Heart right ventricle (tissue), 16 donors: ENCODE data around the gene SHC1. TPM values are rescaled to one million over a fixed set of nuclear protein-coding genes. Genes with fewer than 3 reads are reported as not detected.
A peak's percentile ranks its signal among the peaks of the same experiment; 100 is the strongest.
"Not testable (repeated sequence)": the region's sequence is repeated elsewhere in the genome, so short reads cannot be mapped to it uniquely, and the experiment has no call there.

Experiments
- ATAC-seq, 8 donors: fragments of 200-7000 bp; cut with Tn5 transposase; one replicate each; pipeline ENCODE4 v1.9.1; 2020; ENCODE audit warnings: mild to moderate bottlenecking in 8 of 8, moderate library complexity in 8 of 8, moderate number of reproducible peaks in 1 of 8
- DNase-seq, 2 donors: peaks; one replicate each; pipeline ENCODE4 v3.0.0-alpha.2; 2020
- H3K27ac ChIP-seq, 10 donors: fragments of 200-600 bp; sonication (generic) in 2 of 10; one replicate each; pipeline versions ENCODE4 v1.5.0 to v1.8.0; 2020 to 2022; ENCODE audit warnings: mild to moderate bottlenecking in 3 of 10
- H3K27me3 ChIP-seq, 7 donors: fragments of 200-600 bp; one replicate each; pipeline ENCODE4 v1.8.0; 2021 to 2022; ENCODE audit warnings: mild to moderate bottlenecking in 2 of 7
- H3K36me3 ChIP-seq, 9 donors: fragments of 200-600 bp; sonication (generic) in 1 of 9; one replicate each; pipeline versions ENCODE4 v1.5.0 to v1.8.0; 2020 to 2022; ENCODE audit warnings: mild to moderate bottlenecking in 2 of 9
- H3K4me1 ChIP-seq, 9 donors: fragments of 200-600 bp; sonication (generic) in 1 of 9; one replicate each; pipeline versions ENCODE4 v1.5.0 to v1.8.0; 2020 to 2022; ENCODE audit warnings: mild to moderate bottlenecking in 4 of 9
- H3K4me3 ChIP-seq, 10 donors: fragments of 200-600 bp; sonication (generic) in 2 of 10; one replicate each; pipeline versions ENCODE4 v1.5.0 to v1.8.0; 2020 to 2022; ENCODE audit warnings: mild to moderate bottlenecking in 7 of 10, moderate library complexity in 2 of 10
- H3K9me3 ChIP-seq, 11 donors: fragments of 200-600 bp in 10 of 11; sonication (generic) in 2 of 11; one replicate each; pipeline versions ENCODE4 v1.5.0 to v1.8.0; 2013 to 2022; ENCODE audit warnings: mild to moderate bottlenecking in 2 of 11, control low read depth in 1 of 11, moderate library complexity in 1 of 11
- WGBS, 2 donors: extraction: QIAGEN DNeasy Blood & Tissue Kit; methylation state at CpG; one replicate each; pipeline ENCODE4 v1.1.7; 2013; ENCODE audit warnings: inconsistent platforms in 1 of 2; 5-methylcytosine and 5-hydroxymethylcytosine counted together
- intact Hi-C, 10 donors: fragments of 100-400 bp; cut with DNase I; formaldehyde crosslinking; loops; one replicate each; pipeline versions ENCODE4 v1.11.1 to v1.14.2; 2022
- polyA plus RNA-seq, 2 donors: library from polyadenylated mRNA; stranded (reverse); fragments of 200-250 nt; gene quantifications; one replicate each; pipeline ENCODE4 v1.2.3, GENCODE V29; 2013
- total RNA-seq, 10 donors: library from RNA; stranded (reverse); fragmentation: NEBNext Ultra II Directional in 3 of 10; extraction: Animal tissue kit (Norgen Biotek cat#: 25700) in 3 of 10; gene quantifications; one replicate each; pipeline versions ENCODE4 v1.2.1 to v1.2.4, GENCODE V29; 2021 to 2023
- TF ChIP-seq, protein P1 (sequence below), 9 donors: fragments of 200-600 bp; sonication (generic) in 2 of 9; IDR thresholded peaks; one replicate each; pipeline versions ENCODE4 v1.5.0 to v1.8.0; 2021 to 2022; ENCODE audit warnings: antibody characterized with exemption in 9 of 9, mild to moderate bottlenecking in 5 of 9, moderate library complexity in 1 of 9
- donor health status: Arrhythmogenic right ventricular cardiomyopathy.
- donor health status: ischemic (EF 13 %, LVEDD 7.1; RV severe dilation, severe dysfunction).
- donor health status: healthy with polysubstance abuse.
- donor health status: DM: no; HTN: yes; CAD: no.
- donor health status: DM: no; HTN: no; CAD: no.
- donor health status: ischemic (EF 25% LVEDD 6.9; RV normal size, moderate dysfunction).
- donor health status: ischemic (EF 25% LVEDD 5.7; RV mildly dilated, moderate dysfunction).
- donor health status: healthy.
- donor health status: DM: yes; HTN: yes; CAD: no.
- donor health status: Ischemic cardiomyopathy.
- donor health status: ischemic (EF 35%, LVEDD 5.7; RV mildly dilated, moderate dysfunction).
- donor health status: nonischemic (EF 11% LVEDD 7.7; RV severe dilation, severe dysfunction).
- donor health status: DM: yes; HTN: yes; CAD: no.
- donor health status: PGD.
- donor health status: ischemic (EF 29% LVEDD 5.4; RV normal size, mild dysfunction).
- donor health status: nonischemic (EF 23%, LVEDD 6.1; RV moderate dilation, normal function).

SHC1 gene
- total and polyA plus RNA-seq, 12 donors, result 35.6 to 95.7 (median 57.7) TPM

DNA sequence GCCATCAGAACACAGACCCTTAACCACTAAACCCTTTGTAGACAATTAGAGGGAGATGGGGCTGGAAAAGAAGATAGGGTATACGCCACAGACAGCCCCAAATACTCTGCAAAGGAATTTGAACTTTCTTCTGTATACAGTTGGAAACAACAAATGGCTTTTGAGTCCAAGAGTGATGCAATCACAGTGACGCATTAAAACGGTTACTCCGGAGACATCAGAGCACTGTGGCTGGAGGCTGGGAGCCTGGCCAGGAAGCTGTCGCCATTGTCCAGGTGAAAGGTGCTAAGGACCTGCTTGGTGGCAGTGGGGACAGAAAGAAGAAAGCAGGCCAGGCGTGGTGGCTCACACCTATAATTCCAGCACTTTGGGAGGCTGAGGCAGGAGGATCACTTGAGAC is 16.8 kb upstream of the SHC1 start:
- intact Hi-C loops, result no loop called here
- TF ChIP-seq, protein P1, sequence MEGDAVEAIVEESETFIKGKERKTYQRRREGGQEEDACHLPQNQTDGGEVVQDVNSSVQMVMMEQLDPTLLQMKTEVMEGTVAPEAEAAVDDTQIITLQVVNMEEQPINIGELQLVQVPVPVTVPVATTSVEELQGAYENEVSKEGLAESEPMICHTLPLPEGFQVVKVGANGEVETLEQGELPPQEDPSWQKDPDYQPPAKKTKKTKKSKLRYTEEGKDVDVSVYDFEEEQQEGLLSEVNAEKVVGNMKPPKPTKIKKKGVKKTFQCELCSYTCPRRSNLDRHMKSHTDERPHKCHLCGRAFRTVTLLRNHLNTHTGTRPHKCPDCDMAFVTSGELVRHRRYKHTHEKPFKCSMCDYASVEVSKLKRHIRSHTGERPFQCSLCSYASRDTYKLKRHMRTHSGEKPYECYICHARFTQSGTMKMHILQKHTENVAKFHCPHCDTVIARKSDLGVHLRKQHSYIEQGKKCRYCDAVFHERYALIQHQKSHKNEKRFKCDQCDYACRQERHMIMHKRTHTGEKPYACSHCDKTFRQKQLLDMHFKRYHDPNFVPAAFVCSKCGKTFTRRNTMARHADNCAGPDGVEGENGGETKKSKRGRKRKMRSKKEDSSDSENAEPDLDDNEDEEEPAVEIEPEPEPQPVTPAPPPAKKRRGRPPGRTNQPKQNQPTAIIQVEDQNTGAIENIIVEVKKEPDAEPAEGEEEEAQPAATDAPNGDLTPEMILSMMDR (IDR thresholded peaks at IDR 0.05), result no peak
- 65 to 71% methylated on average over 6 of the region's 6 CpGs for WGBS, 2 donors
- ATAC-seq (peak in 1 of 8 donors; percentile 22), DNase-seq (no peak)
- Histone ChIP-seq H3K4me1 (peaks cover 6 to 24% (median 15%) of the 10 kb centered on the region in 9 donors), H3K27ac (no peak overlapping the region), H3K27me3 (no peaks in the 10 kb centered on the region), H3K4me3 (no peak overlapping the region), H3K9me3 (no peaks in the 10 kb centered on the region), H3K36me3 (peaks cover 0 to 59% (median 12%) of the 10 kb centered on the region in 9 donors)

DNA sequence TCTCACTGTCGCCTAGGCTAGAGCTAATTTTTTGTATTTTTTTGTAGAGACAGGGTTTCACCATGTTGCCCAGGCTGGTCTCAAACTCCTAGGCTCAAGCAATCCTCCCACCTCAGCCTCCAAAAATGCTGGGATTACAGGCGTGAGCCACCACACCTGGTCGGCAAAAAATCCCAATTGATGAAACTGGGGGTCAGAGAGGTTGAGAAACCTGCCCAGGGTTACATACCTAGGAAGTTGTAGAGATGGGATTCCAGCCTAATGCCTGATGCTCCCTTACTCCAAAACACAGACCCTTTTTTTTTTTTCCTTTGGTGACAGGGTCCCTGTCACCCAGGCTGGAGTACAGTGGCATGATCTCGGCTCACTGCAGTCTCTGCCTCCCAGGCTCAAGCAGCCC is 16.2 kb upstream of the SHC1 start:
- peaks cover 0 to 59% (median 12%) of the 10 kb centered on the region in 9 donors for H3K36me3 ChIP-seq
- DNase-seq, H3K9me3 ChIP-seq, H3K27me3 ChIP-seq, H3K27ac ChIP-seq, H3K4me3 ChIP-seq, ATAC-seq, intact Hi-C loops: not testable (repeated sequence)
- 93 to 98% methylated on average over 4 of the region's 4 CpGs for WGBS, 2 donors
- H3K4me1 ChIP-seq, result peaks cover 7 to 28% (median 17%) of the 10 kb centered on the region in 9 donors

DNA sequence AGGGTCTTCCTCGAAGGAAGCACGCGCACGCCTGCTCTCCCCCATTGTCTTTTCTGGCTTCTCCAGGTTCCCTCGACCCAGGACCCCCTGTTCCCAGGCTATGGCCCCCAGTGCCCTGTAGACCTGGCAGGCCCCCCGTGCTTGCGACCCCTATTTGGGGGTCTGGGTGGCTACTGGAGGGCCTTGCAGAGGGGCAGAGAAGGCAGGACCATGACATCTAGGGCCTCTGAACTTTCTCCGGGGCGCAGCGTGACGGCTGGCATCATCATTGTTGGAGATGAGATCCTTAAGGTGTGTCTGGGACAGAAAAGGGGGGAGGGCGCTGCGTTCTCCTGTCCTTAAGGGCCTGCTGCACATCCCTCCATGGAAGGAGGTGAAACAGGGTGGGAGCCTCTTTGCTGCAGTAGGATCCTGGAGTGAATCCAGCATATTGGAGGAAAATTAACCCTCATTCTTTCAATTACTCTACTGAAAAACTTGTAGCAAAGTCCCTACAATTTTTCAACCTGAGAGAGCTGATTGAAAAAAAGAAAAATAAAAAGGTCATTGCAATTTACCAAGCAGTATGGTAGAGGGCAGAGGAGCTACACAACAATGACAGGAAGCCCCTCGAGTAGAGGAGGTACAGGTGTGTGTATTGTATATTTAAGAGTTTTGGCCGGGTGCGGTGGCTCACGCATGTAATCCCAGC is 13.4 kb upstream of the SHC1 start:
- H3K27ac ChIP-seq, result peak overlapping the region in 9 of 10 donors; percentile 41 to 87 (median 77)

DNA sequence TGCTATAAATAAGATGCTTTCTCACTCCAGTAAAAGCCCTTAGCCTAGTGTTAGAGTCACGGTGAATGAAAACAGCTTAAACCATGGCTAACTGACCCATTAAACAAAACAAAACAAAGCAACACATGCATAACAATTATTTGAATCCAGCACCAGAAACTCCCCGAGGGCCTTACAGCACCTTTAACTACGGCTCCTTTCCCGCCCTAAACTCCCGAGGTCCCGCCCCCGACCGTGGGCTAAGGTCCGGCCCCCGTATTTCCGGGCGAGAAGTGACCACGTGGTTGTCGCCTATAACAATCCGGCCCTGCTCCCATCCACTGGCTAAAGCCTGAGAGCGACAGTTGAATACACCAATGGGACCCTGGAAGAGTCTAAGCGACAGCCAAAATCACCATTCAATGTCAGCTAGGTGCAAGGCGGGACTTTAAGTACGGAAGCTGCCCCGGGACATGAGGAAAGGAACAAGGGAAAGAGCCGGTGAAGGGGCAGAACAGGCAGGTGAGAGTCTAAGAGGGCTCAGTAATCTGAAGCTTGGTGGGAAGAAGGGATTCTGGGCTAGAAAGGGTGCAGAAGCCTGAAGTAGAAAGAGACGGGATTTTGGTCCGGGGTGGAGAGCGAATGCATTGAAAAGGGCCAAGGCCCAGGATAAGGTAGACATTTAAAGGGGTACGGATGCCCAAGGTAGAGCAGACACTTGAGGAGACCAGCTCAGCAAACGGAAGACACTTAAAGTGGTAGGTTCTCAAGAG is 12.5 kb upstream of the SHC1 start, which contains the start of gene FLAD1:
Gene FLAD1, plus strand, starts transcription at position 448 of the 752 bp plus-strand sequence. CDS start 351 bp downstream, outside the sequence.
- peak; percentile 91 to 100 for DNase-seq
- WGBS, 2 donors, result 0% methylated on average over 26 of the region's 26 CpGs
- TF ChIP-seq, protein P1 (IDR thresholded peaks at IDR 0.05), result no peak
- peak; percentile 98 to 100 (median 100) for ATAC-seq
- Histone ChIP-seq H3K27ac (peak within 1 kb of the TSS in 9 of 10 donors; percentile 41 to 87 (median 77)), H3K4me1 (peaks cover 7 to 28% (median 17%) of the 10 kb centered on the region in 9 donors), H3K4me3 (peak within 1 kb of the TSS; percentile 48 to 81 (median 71)), H3K27me3 (no peaks in the 10 kb centered on the region), H3K9me3 (no peaks in the 10 kb centered on the region), H3K36me3 (peaks cover 0 to 38% (median 4%) of the 10 kb centered on the region in 9 donors)
- intact Hi-C loops, result loop anchor here in 2 of 10 donors (1.0 to 2.0 kb wide), 2 partner anchors 8 to 16 kb away; no protein-coding TSS in a partner anchor

More for the DNA sequence above, 13.4 kb upstream of the SHC1 start:
- H3K27me3 ChIP-seq, result no peaks in the 10 kb centered on the region
- peaks cover 7 to 28% (median 17%) of the 10 kb centered on the region in 9 donors for H3K4me1 ChIP-seq
- ATAC-seq (no peak), DNase-seq (no peak)
- WGBS, 2 donors, result 14 to 18% methylated on average over 17 of the region's 17 CpGs
- H3K4me3 ChIP-seq, result peak overlapping the region; percentile 48 to 81 (median 71)
- intact Hi-C loops, result loop anchor here in 2 of 10 donors (1.0 to 2.0 kb wide), 2 partner anchors 9 to 15 kb away; no protein-coding TSS in a partner anchor
- no peaks in the 10 kb centered on the region for H3K9me3 ChIP-seq
- peaks cover 0 to 42% (median 7%) of the 10 kb centered on the region in 9 donors for H3K36me3 ChIP-seq
- TF ChIP-seq, protein P1 (IDR thresholded peaks at IDR 0.05), result no peak
